GM12891 (cell line): ENCODE measurements around the gene RAPGEF5.

Experiments
- POLR2A ChIP-seq: IDR thresholded peaks from 2 replicates; pipeline ENCODE4 v1.6.1; 2011; ENCODE audit warnings: low read depth, low read length, control low read depth
- POLR2AphosphoS5 ChIP-seq: IDR thresholded peaks from 2 replicates; pipeline ENCODE4 v1.6.1; 2011; ENCODE audit warnings: low read depth, low read length, control low read depth
- POU2F2 ChIP-seq: IDR thresholded peaks from 2 replicates; pipeline ENCODE4 v1.6.1; 2011; ENCODE audit warnings: low read depth, mild to moderate bottlenecking, control low read depth, low read length, moderate library complexity

DNA sequence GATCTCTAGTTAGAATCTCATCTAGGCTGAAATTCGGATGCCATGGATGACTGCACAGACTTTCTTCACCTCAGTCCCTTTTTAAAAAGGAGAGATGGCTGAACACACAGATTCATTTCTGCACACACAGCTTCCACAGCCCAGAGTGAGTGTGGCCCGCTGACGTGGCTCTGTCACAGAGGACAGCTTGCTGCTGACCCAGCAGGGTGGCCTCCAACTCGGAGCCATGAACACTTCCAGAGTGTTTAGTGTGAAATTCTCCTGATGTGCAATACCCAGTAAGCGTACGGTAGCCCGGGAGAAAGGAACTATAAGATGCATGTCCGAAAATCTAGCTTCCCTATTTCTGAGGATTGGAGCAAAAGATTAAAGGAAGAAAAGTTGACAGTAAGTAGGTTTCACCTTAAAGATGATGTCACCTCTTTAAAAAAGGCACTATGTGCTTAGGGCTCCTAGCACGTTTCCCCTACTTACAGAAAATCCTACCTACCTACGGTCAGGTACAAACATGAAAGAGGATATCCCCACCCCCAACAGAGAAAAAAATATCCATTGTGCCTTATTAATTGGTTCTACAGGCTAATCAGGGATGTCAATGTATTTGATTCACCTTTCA, 162.2 kb downstream of the RAPGEF5 start:
- no peak for TF ChIP-seq POLR2A
- no peak for TF ChIP-seq POU2F2
- no peak for TF ChIP-seq POLR2AphosphoS5
